ENCODE results near the gene LMOD1. TPM values are rescaled to one million over a fixed set of nuclear protein-coding genes. Genes with fewer than 3 reads are reported as not detected.

LMOD1 gene
- polyA plus RNA-seq, 3 donors, result not detected

DNA sequence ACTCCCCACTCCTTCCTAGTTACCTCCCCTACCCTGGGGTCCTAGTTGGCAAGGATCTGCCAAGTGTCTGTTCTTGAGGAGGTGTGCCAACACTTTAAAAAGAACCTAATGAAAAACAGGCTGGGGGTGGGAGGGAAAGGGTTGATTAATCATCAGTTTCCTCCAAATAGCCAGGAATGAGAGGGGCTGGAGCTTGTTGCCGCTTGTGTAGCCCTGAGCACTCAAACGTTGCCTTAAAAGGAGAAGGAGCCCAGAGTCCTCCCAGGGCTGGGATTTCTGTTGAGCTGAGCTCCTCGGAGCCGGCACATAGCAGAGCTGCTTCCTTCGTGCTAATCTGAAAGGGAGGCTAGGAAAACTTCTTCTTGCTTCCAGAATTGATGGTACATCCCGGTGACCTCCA, 41.8 kb downstream of the LMOD1 start:
- TF ChIP-seq CTCF (IDR thresholded peaks at IDR 0.05), result no peak
- H3K9me3 Mint-ChIP-seq, result no peaks in the 10 kb centered on the region

DNA sequence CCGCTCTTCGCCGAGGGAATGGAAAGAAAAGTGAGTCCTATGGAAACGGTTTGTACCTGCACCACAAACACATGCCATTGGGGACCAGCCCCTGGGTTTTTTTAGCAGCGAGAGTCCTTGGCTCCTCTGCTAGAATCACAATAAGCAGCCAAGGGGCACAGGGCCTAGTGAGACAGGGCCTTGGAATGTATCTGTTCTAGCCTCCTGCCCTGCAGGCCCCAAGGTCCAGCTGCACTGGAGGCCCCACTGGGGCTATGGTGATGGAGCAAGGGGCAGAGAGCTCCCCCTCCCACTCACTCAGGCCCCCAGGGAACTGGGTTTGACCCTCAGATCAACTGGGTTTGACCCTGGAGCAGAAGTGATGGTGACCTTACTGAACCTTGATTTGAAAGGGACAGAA, 43.2 kb downstream of the LMOD1 start:
- intact Hi-C loops (cut with micrococcal nuclease), result no loop called here
- Mint-ChIP-seq H3K4me1 (no peaks in the 10 kb centered on the region), H3K4me3 (no peak overlapping the region), H3K36me3 (no peaks in the 10 kb centered on the region), H3K27ac (no peak overlapping the region), H3K27me3 (ENCODE audit: low read depth in 3 of 3) (peaks cover 3 to 4% (median 3%) of the 10 kb centered on the region in 3 donors), H3K9me3 (no peaks in the 10 kb centered on the region)
- H3K36me3 ChIP-seq (replicated peaks in 1 of 2; ENCODE audit: control insufficient read depth in 1 of 2, insufficient read depth in 2 of 2, low read length in 2 of 2), result no peaks in the 10 kb centered on the region
- H3K4me1 ChIP-seq (ENCODE audit: control insufficient read depth in 1 of 2, insufficient read depth in 2 of 2, low read length in 2 of 2), result no peaks in the 10 kb centered on the region
- no peak overlapping the region for H3K4me2 ChIP-seq (replicated peaks; ENCODE audit: extremely low read depth, low read length, poor library complexity, severe bottlenecking)
- H3K79me2 ChIP-seq (ENCODE audit: insufficient read depth, low read length), result no peaks in the 10 kb centered on the region
- no peaks in the 10 kb centered on the region for H3K9me3 ChIP-seq (replicated peaks in 1 of 2; ENCODE audit: control insufficient read depth in 1 of 2, insufficient read depth in 1 of 2, low read length in 2 of 2)
- H3K27me3 ChIP-seq (ENCODE audit: control insufficient read depth in 2 of 2, insufficient read depth in 2 of 2, low read length in 2 of 2), result no peaks in the 10 kb centered on the region
- no peaks in the 10 kb centered on the region for H4K20me1 ChIP-seq (ENCODE audit: insufficient read depth, low read length)
- H3K27ac ChIP-seq (ENCODE audit: low read depth in 1 of 2, low read length in 2 of 2), result no peak overlapping the region
- H3K4me3 ChIP-seq (replicated peaks in 1 of 3; ENCODE audit: low read depth in 2 of 3, low read length in 3 of 3), result no peak overlapping the region
- no peak overlapping the region for H2AFZ ChIP-seq (ENCODE audit: insufficient read depth, low read depth, low read length, poor library complexity, severe bottlenecking)
- WGBS (ENCODE audit: insufficient coverage), result 96% methylated on average over 5 of the region's 5 CpGs
- DNase-seq, result no peak
- no peak for TF ChIP-seq CTCF (IDR thresholded peaks at IDR 0.05)
- no peak overlapping the region for H3K9ac ChIP-seq (ENCODE audit: insufficient read depth, low read length, poor library complexity, severe bottlenecking)

More for the DNA sequence above, 41.8 kb downstream of the LMOD1 start:
- Histone ChIP-seq H3K4me2 (replicated peaks; ENCODE audit: extremely low read depth, low read length, poor library complexity, severe bottlenecking) (no peak overlapping the region), H3K27ac (ENCODE audit: low read depth in 1 of 2, low read length in 2 of 2) (no peak overlapping the region), H3K79me2 (ENCODE audit: insufficient read depth, low read length) (no peaks in the 10 kb centered on the region), H3K4me1 (ENCODE audit: control insufficient read depth in 1 of 2, insufficient read depth in 2 of 2, low read length in 2 of 2) (no peaks in the 10 kb centered on the region), H3K4me3 (replicated peaks in 1 of 3; ENCODE audit: low read depth in 2 of 3, low read length in 3 of 3) (no peak overlapping the region), H2AFZ (ENCODE audit: insufficient read depth, low read depth, low read length, poor library complexity, severe bottlenecking) (no peak overlapping the region), H4K20me1 (ENCODE audit: insufficient read depth, low read length) (no peaks in the 10 kb centered on the region), H3K9me3 (replicated peaks in 1 of 2; ENCODE audit: control insufficient read depth in 1 of 2, insufficient read depth in 1 of 2, low read length in 2 of 2) (no peaks in the 10 kb centered on the region), H3K9ac (ENCODE audit: insufficient read depth, low read length, poor library complexity, severe bottlenecking) (no peak overlapping the region), H3K27me3 (ENCODE audit: control insufficient read depth in 2 of 2, insufficient read depth in 2 of 2, low read length in 2 of 2) (no peaks in the 10 kb centered on the region), H3K36me3 (replicated peaks in 1 of 2; ENCODE audit: control insufficient read depth in 1 of 2, insufficient read depth in 2 of 2, low read length in 2 of 2) (no peaks in the 10 kb centered on the region)
- no peaks in the 10 kb centered on the region for H3K4me1 Mint-ChIP-seq
- no peak for DNase-seq
- no peaks in the 10 kb centered on the region for H3K36me3 Mint-ChIP-seq
- peaks cover 3 to 5% (median 3%) of the 10 kb centered on the region in 3 donors for H3K27me3 Mint-ChIP-seq (ENCODE audit: low read depth in 3 of 3)
- 91% methylated on average over 5 of the region's 6 CpGs for WGBS (ENCODE audit: insufficient coverage)
- no peak overlapping the region for H3K27ac Mint-ChIP-seq
- no peak overlapping the region for H3K4me3 Mint-ChIP-seq
- intact Hi-C loops (cut with micrococcal nuclease), result no loop called here

All from CD14-positive monocyte (primary cell).